Activated T-cell treated with anti-CD3 and anti-CD28 coated beads, Interleukin-2, amount 50 U/mL, for 24 hours (primary cell): Measurements from ENCODE around the gene UBIAD1.
A peak's percentile ranks its signal among the peaks of the same experiment; 100 is the strongest.
"Not testable (repeated sequence)": the region's sequence is repeated elsewhere in the genome, so short reads cannot be mapped to it uniquely, and the experiment has no call there.

Experiments
- DNase-seq: peaks from one replicate; pipeline ENCODE4 v3.0.0-alpha.2; 2020
- H3K27ac Mint-ChIP-seq: 2 replicates; pipeline ENCODE4 v1.8.0; 2020; ENCODE audit warnings: mild to moderate bottlenecking, mixed read lengths
- H3K27me3 Mint-ChIP-seq: 2 replicates; pipeline ENCODE4 v1.8.0; 2020; ENCODE audit warnings: mixed read lengths
- H3K36me3 Mint-ChIP-seq: 2 replicates; pipeline ENCODE4 v1.8.0; 2020; ENCODE audit warnings: low read depth, mixed read lengths
- H3K4me1 Mint-ChIP-seq: 2 replicates; pipeline ENCODE4 v1.8.0; 2020; ENCODE audit warnings: low read depth, mixed read lengths
- H3K4me3 Mint-ChIP-seq: 2 replicates; pipeline ENCODE4 v1.8.0; 2020; ENCODE audit warnings: mild to moderate bottlenecking, moderate library complexity, mixed read lengths
- H3K9me3 Mint-ChIP-seq: 2 replicates; pipeline ENCODE4 v1.8.0; 2020; ENCODE audit warnings: mixed read lengths

UBIAD1 gene

GRCh38 chr1:11266268-11267074, 6.5 kb upstream of the UBIAD1 start:
- Mint-ChIP-seq H3K27me3 (no peaks in the 10 kb centered on the region), H3K9me3 (no peaks in the 10 kb centered on the region), H3K27ac (no peak overlapping the region), H3K4me3 (no peak overlapping the region), H3K36me3 (peaks cover 9% of the 10 kb centered on the region), H3K4me1 (peaks cover 7% of the 10 kb centered on the region)
- no peak for DNase-seq

- H3K9me3 Mint-ChIP-seq, H3K36me3 Mint-ChIP-seq, H3K27ac Mint-ChIP-seq, H3K27me3 Mint-ChIP-seq, DNase-seq, H3K4me3 Mint-ChIP-seq, H3K4me1 Mint-ChIP-seq: not testable (repeated sequence)
Observed at GRCh38 chr1:11267350-11268337, 5.4 kb upstream of the UBIAD1 start.

GRCh38 chr1:11272544-11272831, 510 bp upstream of the UBIAD1 start:
- Mint-ChIP-seq H3K36me3 (peaks cover 37% of the 10 kb centered on the region), H3K4me1 (peaks cover 27% of the 10 kb centered on the region), H3K27me3 (no peaks in the 10 kb centered on the region), H3K4me3 (peak overlapping the region; percentile 65), H3K9me3 (no peaks in the 10 kb centered on the region), H3K27ac (no peak overlapping the region)
- no peak for DNase-seq

DNA sequence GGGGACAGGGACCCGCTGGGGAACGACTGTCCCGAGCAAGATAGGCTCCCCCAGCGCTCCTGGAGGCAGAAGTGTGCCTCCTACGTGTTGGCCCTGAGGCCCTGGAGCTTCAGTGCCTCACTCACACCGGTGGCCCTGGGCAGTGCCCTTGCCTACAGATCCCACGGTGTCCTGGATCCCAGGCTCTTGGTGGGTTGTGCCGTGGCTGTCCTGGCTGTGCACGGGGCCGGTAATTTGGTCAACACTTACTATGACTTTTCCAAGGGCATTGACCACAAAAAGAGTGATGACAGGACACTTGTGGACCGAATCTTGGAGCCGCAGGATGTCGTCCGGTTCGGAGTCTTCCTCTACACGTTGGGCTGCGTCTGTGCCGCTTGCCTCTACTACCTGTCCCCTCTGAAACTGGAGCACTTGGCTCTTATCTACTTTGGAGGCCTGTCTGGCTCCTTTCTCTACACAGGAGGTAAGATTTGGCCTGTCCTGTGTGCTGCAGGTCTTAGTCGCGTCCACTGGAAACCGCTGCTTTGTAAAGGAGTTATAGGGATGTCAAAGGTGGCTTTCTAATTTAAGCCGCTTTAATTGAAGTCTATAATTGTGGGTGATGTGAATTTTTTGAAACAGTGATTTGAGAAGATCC, 717 bp downstream of the UBIAD1 start:
- Mint-ChIP-seq H3K27ac (peak overlapping the region; percentile 95), H3K27me3 (no peaks in the 10 kb centered on the region), H3K4me1 (peaks cover 39% of the 10 kb centered on the region), H3K9me3 (no peaks in the 10 kb centered on the region), H3K4me3 (peak overlapping the region; percentile 99), H3K36me3 (peaks cover 49% of the 10 kb centered on the region)
- DNase-seq: no peak

DNA sequence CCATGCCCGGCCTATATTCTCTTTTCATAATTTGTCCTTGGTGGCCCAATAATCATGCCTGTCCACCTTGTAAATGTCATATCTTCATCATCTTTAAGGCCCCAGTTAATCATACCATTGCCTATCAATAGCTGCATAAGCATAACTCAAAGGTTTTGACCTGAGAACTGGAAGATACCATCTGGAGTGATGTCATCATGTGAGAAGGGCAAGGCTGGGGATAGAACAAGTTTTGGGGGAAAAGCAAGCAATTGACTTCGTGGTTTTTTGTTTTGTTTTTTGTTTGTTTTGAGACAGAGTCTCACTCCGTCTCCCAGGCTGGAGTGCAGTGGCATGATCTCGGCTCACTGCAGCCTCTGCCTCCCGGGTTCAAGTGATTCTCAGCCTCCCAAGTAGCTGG, 6.2 kb downstream of the UBIAD1 start:
- H3K27me3 Mint-ChIP-seq: no peaks in the 10 kb centered on the region
- peaks cover 80% of the 10 kb centered on the region for H3K4me1 Mint-ChIP-seq
- H3K4me3 Mint-ChIP-seq: no peak overlapping the region
- no peak for DNase-seq
- peak overlapping the region; percentile 91 for H3K27ac Mint-ChIP-seq
- peaks cover 94% of the 10 kb centered on the region for H3K36me3 Mint-ChIP-seq
- no peaks in the 10 kb centered on the region for H3K9me3 Mint-ChIP-seq

DNA sequence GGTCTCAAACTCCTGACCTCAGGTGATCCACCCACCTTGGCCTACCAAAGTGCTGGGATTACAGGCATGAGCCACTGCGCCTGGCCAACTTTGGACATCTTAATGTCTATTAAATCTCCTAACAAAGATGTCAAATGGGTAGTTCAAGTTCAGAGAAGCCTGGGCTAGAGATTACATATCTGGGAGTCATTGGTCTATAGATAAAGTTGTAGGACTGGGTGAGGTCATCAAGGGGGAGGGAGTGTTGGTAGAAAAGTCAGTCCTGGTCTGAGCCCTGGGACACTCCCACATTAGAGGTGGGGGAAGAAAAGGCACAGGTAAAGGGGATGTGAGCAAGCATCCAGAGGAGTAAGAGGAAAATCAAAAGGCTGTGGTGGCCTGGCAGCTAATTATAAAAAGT, 6.6 kb downstream of the UBIAD1 start:
- Mint-ChIP-seq H3K4me3 (no peak overlapping the region), H3K36me3 (peaks cover 93% of the 10 kb centered on the region), H3K9me3 (no peaks in the 10 kb centered on the region), H3K4me1 (peaks cover 84% of the 10 kb centered on the region), H3K27me3 (no peaks in the 10 kb centered on the region), H3K27ac (peak overlapping the region; percentile 91)
- DNase-seq: no peak

- H3K4me1 Mint-ChIP-seq: peaks cover 88% of the 10 kb centered on the region
- peaks cover 95% of the 10 kb centered on the region for H3K36me3 Mint-ChIP-seq
- no peaks in the 10 kb centered on the region for H3K27me3 Mint-ChIP-seq
- H3K27ac Mint-ChIP-seq: peak overlapping the region; percentile 91
- peak overlapping the region; percentile 40 for H3K4me3 Mint-ChIP-seq
- DNase-seq: no peak
- no peaks in the 10 kb centered on the region for H3K9me3 Mint-ChIP-seq
Observed at GRCh38 chr1:11280719-11281376, 7.8 kb downstream of the UBIAD1 start.

DNA sequence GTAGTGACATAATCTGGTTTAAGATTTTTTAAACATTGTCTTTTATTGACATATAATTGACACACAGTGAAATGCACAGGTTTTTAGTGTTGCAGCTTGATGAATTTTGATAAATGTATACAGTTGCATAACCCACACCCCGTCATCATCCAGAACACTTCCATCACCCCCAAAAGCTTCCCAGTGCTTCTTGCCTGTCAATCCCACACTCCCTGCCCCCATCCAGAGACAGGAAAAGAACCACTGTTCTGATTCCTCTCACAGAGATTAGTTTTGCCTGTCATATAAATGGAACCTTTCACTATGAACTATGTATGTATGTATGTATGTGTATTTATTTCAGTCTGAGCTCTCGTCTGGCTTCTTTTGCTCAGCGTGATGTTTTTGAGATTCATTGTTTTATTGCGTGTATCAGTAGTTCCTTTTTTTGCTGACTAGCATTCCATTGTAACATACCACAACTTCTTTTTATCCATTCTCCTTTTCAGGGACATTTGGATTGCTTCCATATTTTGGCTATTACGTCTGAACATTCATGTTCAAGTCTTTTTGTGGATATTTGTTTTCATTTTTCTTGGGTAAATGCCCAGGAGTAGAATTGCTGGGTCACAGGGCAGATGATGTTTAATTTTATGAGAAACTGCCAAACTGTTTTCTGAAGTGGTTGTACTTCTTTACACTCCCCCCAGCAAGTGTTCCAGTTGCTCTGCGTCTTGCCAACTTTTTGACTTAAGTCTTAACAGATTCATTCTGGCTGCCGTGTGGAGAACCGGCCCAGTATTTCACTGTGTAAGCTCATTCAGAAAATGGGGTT, 8.7 kb downstream of the UBIAD1 start:
- Mint-ChIP-seq H3K4me1 (peaks cover 88% of the 10 kb centered on the region), H3K9me3 (no peaks in the 10 kb centered on the region), H3K4me3 (no peak overlapping the region), H3K27ac (peak overlapping the region; percentile 91), H3K36me3 (peaks cover 95% of the 10 kb centered on the region), H3K27me3 (no peaks in the 10 kb centered on the region)
- DNase-seq: no peak

DNA sequence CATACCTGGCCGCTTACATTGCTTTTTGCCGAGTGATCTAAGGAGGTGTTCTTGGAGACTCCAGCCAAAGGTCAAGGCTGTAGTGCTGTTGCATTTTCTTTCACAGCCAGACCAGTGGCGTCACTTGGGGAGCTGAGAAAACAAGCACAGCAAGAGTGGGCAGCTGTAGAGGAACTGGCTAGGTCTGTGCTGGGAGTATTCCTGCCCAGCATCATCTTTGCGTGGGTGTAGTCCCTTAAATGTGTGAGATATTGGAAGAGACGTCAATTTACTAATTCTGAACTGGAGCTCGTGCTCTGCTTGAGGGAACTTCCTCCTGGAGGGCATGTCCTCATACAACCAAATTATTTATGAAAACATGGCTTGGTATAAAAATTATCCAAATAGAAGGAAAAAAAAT, 10.2 kb downstream of the UBIAD1 start:
- peak overlapping the region; percentile 91 for H3K27ac Mint-ChIP-seq
- no peaks in the 10 kb centered on the region for H3K9me3 Mint-ChIP-seq
- peaks cover 95% of the 10 kb centered on the region for H3K36me3 Mint-ChIP-seq

DNA sequence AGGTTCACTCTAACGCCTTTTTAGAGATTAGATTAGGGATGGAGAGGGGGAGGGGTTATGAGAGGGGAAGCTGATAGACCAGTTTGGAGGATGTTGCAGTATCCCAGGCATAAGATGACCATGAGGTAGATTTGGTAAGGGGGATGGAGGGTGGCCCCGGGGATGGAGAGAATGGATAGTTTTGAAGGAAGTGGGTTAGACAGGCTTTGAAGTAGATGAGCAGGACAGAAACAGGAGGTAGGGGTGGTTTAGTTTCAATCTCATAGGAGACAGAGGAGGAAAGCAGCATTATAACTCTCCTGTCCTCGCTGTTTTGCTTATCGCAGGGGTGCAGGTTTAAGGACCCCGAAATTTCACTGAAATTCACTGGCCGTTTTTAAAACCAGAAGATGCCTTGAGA, 11.8 kb downstream of the UBIAD1 start:
- Mint-ChIP-seq H3K36me3 (peaks cover 92% of the 10 kb centered on the region), H3K4me1 (peaks cover 82% of the 10 kb centered on the region), H3K4me3 (peak overlapping the region; percentile 45), H3K27me3 (no peaks in the 10 kb centered on the region), H3K27ac (peak overlapping the region; percentile 91), H3K9me3 (no peaks in the 10 kb centered on the region)
- no peak for DNase-seq

More for the DNA sequence above, 10.2 kb downstream of the UBIAD1 start:
- Mint-ChIP-seq H3K27me3 (no peaks in the 10 kb centered on the region), H3K4me1 (peaks cover 85% of the 10 kb centered on the region), H3K4me3 (no peak overlapping the region)
- DNase-seq: no peak

DNA sequence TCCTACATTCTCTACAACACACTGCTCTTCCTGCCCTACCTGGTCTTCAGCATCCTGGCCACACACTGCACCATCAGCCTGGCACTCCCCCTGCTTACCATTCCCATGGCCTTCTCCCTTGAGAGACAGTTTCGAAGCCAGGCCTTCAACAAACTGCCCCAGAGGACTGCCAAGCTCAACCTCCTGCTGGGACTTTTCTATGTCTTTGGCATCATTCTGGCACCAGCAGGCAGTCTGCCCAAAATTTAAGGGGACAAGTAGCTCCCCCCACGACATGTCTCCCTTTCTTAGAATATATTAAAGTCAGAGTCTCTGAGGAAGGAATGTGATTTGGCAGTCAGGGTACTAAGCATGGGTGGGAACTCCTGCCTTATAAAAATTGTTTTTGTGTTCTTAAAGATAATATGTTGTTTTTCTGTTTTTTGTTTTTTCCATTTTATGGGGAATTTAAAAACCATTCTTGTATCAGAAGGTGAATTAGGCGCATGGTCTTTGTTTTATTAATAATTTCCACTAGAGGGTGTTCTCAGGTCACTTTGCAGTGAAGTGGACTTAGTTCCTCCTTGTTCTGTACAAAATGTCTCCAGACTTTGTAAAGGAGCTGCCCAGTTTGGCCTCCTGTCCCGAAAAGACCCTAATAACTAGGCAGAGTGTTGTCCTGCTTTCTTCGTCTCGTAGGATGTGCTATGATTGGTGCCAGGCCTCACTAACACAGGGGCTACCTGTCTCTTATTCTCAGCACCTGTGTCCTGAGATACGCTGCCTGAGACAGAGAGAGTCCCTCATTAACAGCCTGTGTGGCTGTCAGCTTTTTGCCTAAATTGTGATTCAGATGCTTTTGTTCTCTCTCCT, 13.1 kb downstream of the UBIAD1 start:
- peaks cover 93% of the 10 kb centered on the region for H3K36me3 Mint-ChIP-seq
- no peak for DNase-seq
- no peaks in the 10 kb centered on the region for H3K9me3 Mint-ChIP-seq
- peak overlapping the region; percentile 91 for H3K27ac Mint-ChIP-seq
- H3K27me3 Mint-ChIP-seq: no peaks in the 10 kb centered on the region
- H3K4me3 Mint-ChIP-seq: no peak overlapping the region
- H3K4me1 Mint-ChIP-seq: peaks cover 78% of the 10 kb centered on the region

DNA sequence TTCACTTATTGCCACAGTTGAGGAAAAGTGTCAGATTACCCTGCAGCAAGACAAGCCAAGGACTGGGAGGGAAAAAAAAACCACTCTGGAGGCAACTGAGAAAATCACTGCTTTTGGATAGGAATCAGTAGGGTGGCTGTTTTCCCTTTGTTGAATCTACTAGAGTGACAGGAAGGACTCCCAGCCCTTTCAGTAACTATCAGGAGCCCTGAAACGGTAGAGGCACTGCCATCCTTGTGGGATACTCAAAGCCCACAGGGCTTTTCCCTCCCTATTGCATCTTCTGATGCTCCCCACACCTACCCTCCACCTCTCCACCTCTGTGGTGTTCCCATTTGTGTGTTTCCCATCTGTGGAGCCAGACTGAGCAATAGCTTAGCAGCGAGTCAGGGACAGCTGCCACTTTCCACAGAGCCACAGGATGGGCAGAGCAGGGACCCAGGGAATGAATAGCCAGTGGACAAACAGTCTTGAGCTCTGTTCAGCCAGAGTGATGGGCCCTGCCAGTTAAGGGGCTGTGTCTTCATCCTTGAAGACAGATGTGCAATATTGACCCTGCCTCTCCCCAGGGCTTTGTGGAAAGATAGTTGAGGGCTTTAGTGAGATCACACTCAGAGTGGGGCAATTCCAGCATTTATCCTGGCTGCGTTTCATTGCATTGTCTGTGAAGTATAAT, 13.9 kb downstream of the UBIAD1 start:
- H3K4me1 Mint-ChIP-seq: peaks cover 78% of the 10 kb centered on the region
- peaks cover 93% of the 10 kb centered on the region for H3K36me3 Mint-ChIP-seq
- H3K27me3 Mint-ChIP-seq: no peaks in the 10 kb centered on the region
- DNase-seq: no peak
- H3K4me3 Mint-ChIP-seq: no peak overlapping the region
- H3K27ac Mint-ChIP-seq: peak overlapping the region; percentile 91
- no peaks in the 10 kb centered on the region for H3K9me3 Mint-ChIP-seq
